HepG2 (cell line): ENCODE results near the gene PAM16. TPM values are rescaled to one million over a fixed set of nuclear protein-coding genes. Genes with fewer than 3 reads are reported as not detected.

ENCODE experiments used
- ADNP ChIP-seq: sonication (generic); formaldehyde crosslinking; IDR thresholded peaks from 2 replicates; pipeline ENCODE4 v1.4.0; 2020; ENCODE audit warnings: missing genetic modification reagents
- STAT5B ChIP-seq: sonication (generic); formaldehyde crosslinking; IDR thresholded peaks from 2 replicates; pipeline ENCODE4 v1.4.0; 2020; ENCODE audit warnings: missing genetic modification reagents
- ZNF543 ChIP-seq: sonication (generic); formaldehyde crosslinking; IDR thresholded peaks from 2 replicates; pipeline ENCODE4 v1.4.0; 2020; ENCODE audit warnings: mild to moderate bottlenecking, missing genetic modification reagents
- polyA plus RNA-seq, 8 experiments: library from polyadenylated mRNA; depleted of rRNA in 3 of 8; stranded (reverse) in 7 of 8; unstranded in 1 of 8; fragments of >200 nt; fragmentation: Illumina TruSeq in 4 of 8; extraction: Trizol in 4 of 8; gene quantifications; 2 replicates each; pipeline versions ENCODE4 v1.2.1 to v1.2.3, GENCODE V29; 2011 to 2016; ENCODE audit warnings: low read depth in 4 of 8, missing spikeins in 1 of 8, mixed read lengths in 1 of 8; ENCODE audit not compliant: insufficient read depth in 1 of 8
- total RNA-seq, 5 experiments: library from RNA; depleted of rRNA; stranded (reverse); fragments of >200 nt; fragmentation: Illumina TruSeq; extraction: Trizol; gene quantifications; 2 replicates each; pipeline ENCODE4 v1.2.3, GENCODE V29; 2016; ENCODE audit warnings: low read depth in 1 of 5
- TF ChIP-seq, protein P1 (sequence below), 2 experiments: sonication (generic) in 1 of 2; formaldehyde crosslinking in 1 of 2; IDR thresholded peaks; 2 replicates each; pipeline versions ENCODE4 v1.4.0 to v1.6.1; 2016 to 2020; ENCODE audit warnings: borderline replicate concordance in 1 of 2, low read depth in 1 of 2, mild to moderate bottlenecking in 1 of 2, missing genetic modification reagents in 1 of 2
- TF ChIP-seq, protein P2 (sequence below): sonication (generic); formaldehyde crosslinking; IDR thresholded peaks from 2 replicates; pipeline ENCODE4 v1.4.0; 2020; ENCODE audit warnings: missing genetic modification reagents
- TF ChIP-seq, protein P3 (sequence below): IDR thresholded peaks from 2 replicates; pipeline ENCODE4 v1.6.1; 2016

PAM16 gene
- total and polyA plus RNA-seq, 2 of the 13 experiments (the other 11 are each of a cell fraction or from before 2014, with no cell fraction given), result 51.5 to 51.8 TPM

DNA sequence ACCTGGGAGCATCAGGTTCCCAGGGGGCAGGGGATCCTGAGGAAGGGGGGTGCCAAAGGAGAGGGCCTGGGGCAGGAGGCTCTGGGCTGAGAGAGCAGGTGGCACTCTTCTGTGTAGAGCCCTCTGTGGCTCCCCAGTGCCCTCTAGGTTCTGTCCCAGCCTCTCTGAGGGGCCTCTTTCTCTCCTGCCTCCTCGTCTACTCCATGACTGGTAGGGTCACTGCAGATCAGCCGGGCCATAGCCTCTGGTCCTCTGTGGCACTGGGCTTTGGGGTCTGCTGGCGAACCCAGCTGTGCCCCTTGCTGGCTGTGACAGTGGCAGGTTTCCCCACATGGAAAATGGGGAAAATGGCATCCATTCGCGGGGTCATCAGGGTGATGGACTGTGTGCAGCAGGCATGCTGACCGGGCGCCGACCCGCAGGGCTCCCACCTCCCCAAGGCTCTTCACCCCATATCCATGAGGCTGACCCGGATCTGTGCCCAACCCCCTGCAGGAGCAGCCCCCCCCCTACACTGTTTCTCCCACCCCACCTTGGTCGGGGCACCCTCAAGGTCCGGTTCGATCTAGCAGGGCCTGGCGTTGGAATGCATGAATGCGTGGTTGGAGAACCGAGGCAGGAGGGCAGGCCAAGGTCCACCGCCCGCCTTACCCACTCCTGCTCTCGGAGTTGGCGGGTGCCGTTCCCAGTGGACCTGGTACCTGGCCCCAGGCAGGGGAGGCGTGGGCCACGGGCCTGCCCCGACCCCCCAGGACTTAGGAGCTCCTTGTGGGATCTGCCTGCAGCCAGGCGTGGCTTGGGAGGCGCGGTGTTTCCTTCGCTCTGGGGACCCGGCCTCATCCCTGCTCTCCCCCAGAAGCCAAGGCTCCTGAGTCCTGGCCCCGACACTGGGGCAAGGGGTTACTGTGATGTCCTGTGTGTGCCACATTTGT lies 28.7 kb downstream of the PAM16 start (continued):
- TF ChIP-seq, protein P1, sequence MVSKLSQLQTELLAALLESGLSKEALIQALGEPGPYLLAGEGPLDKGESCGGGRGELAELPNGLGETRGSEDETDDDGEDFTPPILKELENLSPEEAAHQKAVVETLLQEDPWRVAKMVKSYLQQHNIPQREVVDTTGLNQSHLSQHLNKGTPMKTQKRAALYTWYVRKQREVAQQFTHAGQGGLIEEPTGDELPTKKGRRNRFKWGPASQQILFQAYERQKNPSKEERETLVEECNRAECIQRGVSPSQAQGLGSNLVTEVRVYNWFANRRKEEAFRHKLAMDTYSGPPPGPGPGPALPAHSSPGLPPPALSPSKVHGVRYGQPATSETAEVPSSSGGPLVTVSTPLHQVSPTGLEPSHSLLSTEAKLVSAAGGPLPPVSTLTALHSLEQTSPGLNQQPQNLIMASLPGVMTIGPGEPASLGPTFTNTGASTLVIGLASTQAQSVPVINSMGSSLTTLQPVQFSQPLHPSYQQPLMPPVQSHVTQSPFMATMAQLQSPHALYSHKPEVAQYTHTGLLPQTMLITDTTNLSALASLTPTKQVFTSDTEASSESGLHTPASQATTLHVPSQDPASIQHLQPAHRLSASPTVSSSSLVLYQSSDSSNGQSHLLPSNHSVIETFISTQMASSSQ (IDR thresholded peaks at IDR 0.05; ENCODE audit: low read depth), result no peak
- TF ChIP-seq, protein P1 (CRISPR knock-in tag; IDR thresholded peaks at IDR 0.05; ENCODE audit: borderline replicate concordance), result 0 out of 2 replicates have a peak, but pooled peaks have one; percentile 17
- TF ChIP-seq ADNP (0 out of 2 replicates have a peak, but pooled peaks have one; percentile 26), ZNF543 (CRISPR knock-in tag) (no peak), STAT5B (no peak)
- TF ChIP-seq, protein P2, sequence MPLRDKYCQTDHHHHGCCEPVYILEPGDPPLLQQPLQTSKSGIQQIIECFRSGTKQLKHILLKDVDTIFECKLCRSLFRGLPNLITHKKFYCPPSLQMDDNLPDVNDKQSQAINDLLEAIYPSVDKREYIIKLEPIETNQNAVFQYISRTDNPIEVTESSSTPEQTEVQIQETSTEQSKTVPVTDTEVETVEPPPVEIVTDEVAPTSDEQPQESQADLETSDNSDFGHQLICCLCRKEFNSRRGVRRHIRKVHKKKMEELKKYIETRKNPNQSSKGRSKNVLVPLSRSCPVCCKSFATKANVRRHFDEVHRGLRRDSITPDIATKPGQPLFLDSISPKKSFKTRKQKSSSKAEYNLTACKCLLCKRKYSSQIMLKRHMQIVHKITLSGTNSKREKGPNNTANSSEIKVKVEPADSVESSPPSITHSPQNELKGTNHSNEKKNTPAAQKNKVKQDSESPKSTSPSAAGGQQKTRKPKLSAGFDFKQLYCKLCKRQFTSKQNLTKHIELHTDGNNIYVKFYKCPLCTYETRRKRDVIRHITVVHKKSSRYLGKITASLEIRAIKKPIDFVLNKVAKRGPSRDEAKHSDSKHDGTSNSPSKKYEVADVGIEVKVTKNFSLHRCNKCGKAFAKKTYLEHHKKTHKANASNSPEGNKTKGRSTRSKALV (CRISPR knock-in tag), result no peak
- TF ChIP-seq, protein P3, sequence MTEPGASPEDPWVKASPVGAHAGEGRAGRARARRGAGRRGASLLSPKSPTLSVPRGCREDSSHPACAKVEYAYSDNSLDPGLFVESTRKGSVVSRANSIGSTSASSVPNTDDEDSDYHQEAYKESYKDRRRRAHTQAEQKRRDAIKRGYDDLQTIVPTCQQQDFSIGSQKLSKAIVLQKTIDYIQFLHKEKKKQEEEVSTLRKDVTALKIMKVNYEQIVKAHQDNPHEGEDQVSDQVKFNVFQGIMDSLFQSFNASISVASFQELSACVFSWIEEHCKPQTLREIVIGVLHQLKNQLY, result no peak
